ENCODE measurements around the gene CFDP1. TPM values are rescaled to one million over a fixed set of nuclear protein-coding genes. Genes with fewer than 3 reads are reported as not detected.

Gene CFDP1
- polyA plus RNA-seq, 3 donors from 2014 or later = 30.9 to 38.8 (median 32.6) TPM

DNA sequence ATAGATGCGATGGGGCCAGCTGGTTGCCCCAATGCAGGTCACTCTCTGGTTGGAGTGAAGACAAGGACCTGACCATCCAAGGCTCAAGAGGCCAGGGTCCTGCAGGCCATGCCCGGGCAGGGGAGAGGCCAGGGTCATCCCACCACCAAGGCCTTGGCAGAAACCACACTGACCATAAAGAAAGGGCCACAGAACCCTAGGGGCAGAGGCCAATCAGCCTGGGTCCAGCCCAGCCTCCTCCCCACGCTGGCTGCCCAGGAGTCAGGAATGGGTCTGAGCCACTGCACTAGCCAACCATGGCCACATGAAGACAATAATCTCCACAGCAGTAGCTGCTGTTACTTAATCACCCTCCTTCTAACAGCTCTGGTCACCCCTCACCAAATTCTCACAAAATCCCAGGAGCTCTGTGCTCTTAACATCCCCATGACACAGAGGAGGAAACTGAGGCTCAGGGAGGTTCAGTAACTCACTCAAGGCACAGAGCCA is 171.7 kb downstream of the CFDP1 start:
- Mint-ChIP-seq H3K36me3 (no peaks in the 10 kb centered on the region), H3K27me3 (ENCODE audit: low read depth in 3 of 3) (peaks cover 19 to 23% (median 22%) of the 10 kb centered on the region in 3 donors)

GRCh38 chr16:75260851-75261589 is 172.3 kb downstream of the CFDP1 start:
- Mint-ChIP-seq H3K27me3 (ENCODE audit: low read depth in 3 of 3) (peaks cover 19 to 20% (median 20%) of the 10 kb centered on the region in 3 donors), H3K27ac (no peak overlapping the region), H3K9me3 (peaks cover 0 to 5% (median 0%) of the 10 kb centered on the region in 6 donors), H3K36me3 (no peaks in the 10 kb centered on the region), H3K4me1 (peaks cover 0 to 5% of the 10 kb centered on the region in 2 donors), H3K4me3 (no peak overlapping the region)
- DNase-seq = no peak

More for the DNA sequence above, 171.7 kb downstream of the CFDP1 start:
- Mint-ChIP-seq H3K27ac (no peak overlapping the region), H3K4me3 (no peak overlapping the region), H3K4me1 (peaks cover 0 to 7% of the 10 kb centered on the region in 2 donors), H3K9me3 (peaks cover 0 to 5% (median 0%) of the 10 kb centered on the region in 6 donors)
- no peak for DNase-seq

DNA sequence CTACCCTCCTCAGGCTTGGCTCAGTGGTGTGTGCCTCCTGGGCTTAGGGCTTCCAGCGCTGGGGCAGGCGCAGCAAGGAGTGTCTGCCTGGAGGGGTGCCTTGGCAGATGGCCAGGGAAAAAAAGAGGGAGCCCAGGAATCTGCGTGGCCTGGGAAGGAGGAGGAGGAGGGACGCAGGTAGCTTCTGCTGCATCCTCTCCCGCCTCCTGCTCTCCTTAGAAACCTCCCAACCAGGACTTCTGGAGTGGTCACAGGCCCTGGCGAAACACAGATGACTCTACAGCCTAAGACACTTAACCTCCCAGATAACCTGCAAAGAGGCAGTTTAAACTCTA is 174.5 kb downstream of the CFDP1 start:
- no peak overlapping the region for H3K27ac Mint-ChIP-seq
- peaks cover 0 to 7% (median 0%) of the 10 kb centered on the region in 6 donors for H3K9me3 Mint-ChIP-seq
- peaks cover 14 to 16% (median 14%) of the 10 kb centered on the region in 3 donors for H3K27me3 Mint-ChIP-seq (ENCODE audit: low read depth in 3 of 3)
- H3K4me3 Mint-ChIP-seq = no peak overlapping the region
- DNase-seq = no peak
- no peaks in the 10 kb centered on the region for H3K36me3 Mint-ChIP-seq
- no peaks in the 10 kb centered on the region for H3K4me1 Mint-ChIP-seq

DNA sequence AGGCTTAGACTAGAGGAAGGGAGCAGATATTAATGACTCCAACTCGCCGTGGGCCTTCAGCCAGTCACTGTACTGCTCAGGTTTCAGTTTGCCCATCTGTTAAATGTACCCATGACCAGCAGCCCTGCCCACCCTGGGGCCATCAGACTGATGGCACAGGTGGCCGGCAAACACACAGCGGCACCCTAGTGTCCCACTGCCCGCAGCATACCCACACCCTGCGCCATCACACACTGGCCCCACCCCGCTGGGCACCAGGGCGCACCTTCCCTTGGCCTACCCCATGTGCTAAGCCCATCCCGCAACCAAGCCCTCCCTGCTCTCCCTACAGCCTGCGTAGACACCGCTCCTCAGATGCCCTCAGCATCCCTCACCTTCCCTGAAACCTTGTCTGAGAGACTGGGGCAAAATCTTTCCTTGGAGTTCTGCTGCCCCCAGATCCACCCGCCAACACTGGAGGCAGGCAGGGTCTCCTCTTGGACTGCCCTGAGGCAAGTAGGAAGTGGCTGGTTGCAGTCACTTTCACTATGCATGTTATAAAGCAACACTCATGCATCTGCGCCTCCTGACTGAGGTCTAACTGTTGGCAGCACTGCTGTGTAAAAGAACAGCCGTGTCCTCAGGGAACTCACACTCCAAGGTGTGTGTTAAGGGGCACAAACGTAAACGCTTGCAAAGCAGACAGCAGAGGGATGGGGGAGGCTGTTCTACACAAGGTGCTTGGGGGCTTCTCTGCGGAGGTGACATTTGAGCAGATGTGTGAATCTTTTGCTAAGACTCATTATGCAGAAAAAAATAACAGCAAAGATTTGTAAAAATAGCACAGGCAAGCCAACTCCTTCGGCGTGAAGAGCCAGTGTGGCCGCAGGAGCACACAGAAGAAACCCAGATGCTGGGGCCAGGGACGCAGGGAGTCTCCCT is 175.2 kb downstream of the CFDP1 start:
- H3K36me3 Mint-ChIP-seq = no peaks in the 10 kb centered on the region
- H3K4me1 Mint-ChIP-seq = no peaks in the 10 kb centered on the region
- no peak overlapping the region for H3K4me3 Mint-ChIP-seq
- H3K27ac Mint-ChIP-seq = no peak overlapping the region
- peaks cover 0 to 7% (median 0%) of the 10 kb centered on the region in 6 donors for H3K9me3 Mint-ChIP-seq
- H3K27me3 Mint-ChIP-seq (ENCODE audit: low read depth in 3 of 3) = peaks cover 12 to 16% (median 13%) of the 10 kb centered on the region in 3 donors
- no peak for DNase-seq

- peaks cover 8 to 15% (median 13%) of the 10 kb centered on the region in 3 donors for H3K27me3 Mint-ChIP-seq (ENCODE audit: low read depth in 3 of 3)
Observed at GRCh38 chr16:75256696-75257343, 176.5 kb downstream of the CFDP1 start.

GRCh38 chr16:75256059-75256571 is 177.2 kb downstream of the CFDP1 start:
- Mint-ChIP-seq H3K36me3 (no peaks in the 10 kb centered on the region), H3K9me3 (peaks cover 0 to 2% (median 0%) of the 10 kb centered on the region in 6 donors), H3K27ac (no peak overlapping the region), H3K4me1 (no peaks in the 10 kb centered on the region), H3K4me3 (no peak overlapping the region), H3K27me3 (ENCODE audit: low read depth in 3 of 3) (peaks cover 8 to 15% (median 12%) of the 10 kb centered on the region in 3 donors)
- DNase-seq = no peak

More at GRCh38 chr16:75256696-75257343, 176.5 kb downstream of the CFDP1 start:
- no peak for DNase-seq
- Mint-ChIP-seq H3K27ac (no peak overlapping the region), H3K4me3 (no peak overlapping the region), H3K9me3 (peaks cover 0 to 2% (median 0%) of the 10 kb centered on the region in 6 donors), H3K36me3 (no peaks in the 10 kb centered on the region), H3K4me1 (no peaks in the 10 kb centered on the region)

DNA sequence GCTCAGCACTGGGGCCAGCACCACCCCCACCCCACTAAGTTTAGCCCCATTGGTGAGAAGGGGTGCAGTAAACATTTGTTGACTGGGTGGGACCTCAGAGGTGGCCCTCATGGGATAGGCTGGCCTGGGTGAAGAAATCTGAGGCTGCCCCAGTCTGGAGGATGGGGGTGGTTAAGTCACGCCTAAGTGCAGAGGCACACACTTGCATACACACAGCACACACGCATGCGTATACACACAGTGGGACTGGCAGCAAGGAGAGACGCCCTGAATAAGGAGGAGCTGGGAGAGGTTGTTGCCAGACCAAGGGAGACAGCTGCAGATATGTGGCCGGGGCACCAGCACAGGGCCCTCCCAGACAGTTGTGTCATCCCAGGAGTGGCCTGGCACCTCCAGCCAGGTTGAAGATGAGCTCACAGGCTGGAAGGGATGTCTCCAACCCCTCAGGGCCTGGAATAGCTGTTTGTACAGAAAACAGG is 178.9 kb downstream of the CFDP1 start:
- DNase-seq = no peak
- H3K4me3 Mint-ChIP-seq = no peak overlapping the region
- H3K27me3 Mint-ChIP-seq (ENCODE audit: low read depth in 3 of 3) = peaks cover 8 to 15% (median 10%) of the 10 kb centered on the region in 3 donors
- peaks cover 0 to 4% of the 10 kb centered on the region in 2 donors for H3K4me1 Mint-ChIP-seq
- H3K36me3 Mint-ChIP-seq = no peaks in the 10 kb centered on the region
- no peak overlapping the region for H3K27ac Mint-ChIP-seq
- H3K9me3 Mint-ChIP-seq = peaks cover 0 to 2% (median 0%) of the 10 kb centered on the region in 6 donors

- Mint-ChIP-seq H3K27ac (no peak overlapping the region), H3K4me1 (peaks cover 0 to 4% of the 10 kb centered on the region in 2 donors), H3K4me3 (peak overlapping the region in 1 of 5 donors; percentile 24), H3K9me3 (peaks cover 0 to 2% (median 0%) of the 10 kb centered on the region in 6 donors), H3K36me3 (no peaks in the 10 kb centered on the region), H3K27me3 (ENCODE audit: low read depth in 3 of 3) (peaks cover 3 to 12% (median 8%) of the 10 kb centered on the region in 3 donors)
- no peak for DNase-seq
Observed at GRCh38 chr16:75252946-75253911, 180.1 kb downstream of the CFDP1 start.

DNA sequence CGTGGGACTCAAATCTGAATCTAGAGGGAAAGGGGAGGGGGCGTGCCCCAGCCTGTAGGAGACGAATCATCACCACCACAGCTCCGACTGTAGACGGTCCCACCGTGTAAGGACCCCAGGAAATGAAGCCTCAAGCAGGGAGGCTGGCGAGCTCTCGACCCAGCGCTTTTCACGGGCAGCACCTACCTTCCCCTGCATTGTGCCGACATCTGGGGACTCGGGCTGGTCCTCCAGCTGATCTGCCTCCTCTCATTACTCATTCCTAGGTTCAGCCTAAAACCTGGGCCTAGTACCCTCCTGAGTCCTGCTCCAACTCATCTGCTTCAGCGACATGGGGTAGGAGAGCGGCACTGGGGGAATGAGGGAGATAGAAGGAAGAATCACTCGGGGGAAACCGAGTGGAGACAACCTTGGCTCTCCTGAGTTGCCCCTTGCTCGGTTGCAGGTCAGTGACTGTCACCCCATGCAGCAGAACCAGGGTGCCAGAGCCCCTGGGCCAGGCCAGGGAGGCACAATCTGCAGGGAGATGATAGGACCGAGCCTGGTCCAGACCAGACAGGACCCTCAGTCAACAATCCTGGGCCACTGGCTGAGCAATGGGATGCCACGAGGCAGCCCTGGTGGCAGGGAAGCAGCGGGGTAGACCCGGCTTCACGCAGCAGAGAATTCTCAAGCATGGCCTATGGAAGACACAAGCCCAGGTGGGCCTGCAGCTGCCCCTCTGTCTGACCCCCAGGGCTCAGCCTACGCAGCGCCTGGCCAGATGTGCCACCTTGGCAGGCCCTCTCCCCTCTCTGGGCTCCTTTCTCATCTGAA is 181.0 kb downstream of the CFDP1 start:
- Mint-ChIP-seq H3K4me3 (peak overlapping the region in 4 of 5 donors; percentile 38 to 55 (median 44)), H3K4me1 (peaks cover 0 to 4% of the 10 kb centered on the region in 2 donors), H3K27me3 (ENCODE audit: low read depth in 3 of 3) (peaks cover 3 to 12% (median 6%) of the 10 kb centered on the region in 3 donors), H3K27ac (no peak overlapping the region), H3K36me3 (no peaks in the 10 kb centered on the region), H3K9me3 (peaks cover 0 to 2% (median 0%) of the 10 kb centered on the region in 6 donors)
- no peak for DNase-seq

DNA sequence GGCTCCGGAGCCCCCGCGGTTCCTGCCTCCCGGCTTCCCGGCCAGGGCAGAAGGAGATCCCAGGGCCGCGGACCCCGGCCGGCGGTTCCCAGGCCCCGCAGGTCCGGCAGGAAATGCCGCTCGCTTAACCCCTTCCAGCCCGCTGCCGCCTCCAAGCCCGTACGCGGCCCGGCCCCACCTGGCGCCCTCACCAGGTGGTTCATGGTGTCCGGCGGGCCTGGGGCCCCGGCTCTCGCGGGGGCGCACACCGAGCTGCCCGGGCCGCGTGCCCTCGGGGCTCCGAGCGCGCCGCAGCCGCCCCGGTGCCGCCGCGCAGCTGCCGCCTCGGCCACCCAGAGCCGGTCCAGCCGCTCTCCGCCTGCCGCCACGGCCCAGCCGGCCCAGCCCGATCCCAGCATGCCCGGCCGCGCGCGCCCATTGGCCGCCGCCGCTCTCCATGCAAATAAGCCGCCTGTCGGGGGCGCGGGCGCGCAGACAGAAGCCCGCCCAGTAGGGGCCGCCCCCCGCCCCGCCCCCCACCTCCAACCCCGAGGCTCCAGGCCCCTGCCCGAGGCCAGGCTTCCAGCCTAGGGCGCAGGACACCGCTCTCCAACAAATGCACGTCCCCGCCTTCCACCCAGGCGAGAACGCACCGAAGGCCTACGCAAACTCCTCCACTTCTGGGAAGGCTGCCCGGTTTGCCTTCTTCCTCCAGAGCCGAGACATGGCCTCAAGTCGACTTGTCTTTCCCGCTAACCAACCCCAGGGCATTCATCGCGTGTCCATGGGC is 181.8 kb downstream of the CFDP1 start, which contains the start of gene BCAR1:
Gene BCAR1 (minus strand): TSS at position 345 of the 769 bp plus-strand sequence. CDS start 142 bp downstream, at position 203.
- no peaks in the 10 kb centered on the region for H3K36me3 Mint-ChIP-seq
- H3K9me3 Mint-ChIP-seq = peaks cover 0 to 2% (median 0%) of the 10 kb centered on the region in 6 donors
- no peak for DNase-seq
- H3K4me1 Mint-ChIP-seq = peaks cover 0 to 4% of the 10 kb centered on the region in 2 donors
- H3K4me3 Mint-ChIP-seq = peak within 1 kb of the TSS in 4 of 5 donors; percentile 38 to 55 (median 44)
- H3K27ac Mint-ChIP-seq = no peak within 1 kb of the TSS
- H3K27me3 Mint-ChIP-seq (ENCODE audit: low read depth in 3 of 3) = peaks cover 5 to 16% (median 10%) of the 10 kb centered on the region in 3 donors

DNA sequence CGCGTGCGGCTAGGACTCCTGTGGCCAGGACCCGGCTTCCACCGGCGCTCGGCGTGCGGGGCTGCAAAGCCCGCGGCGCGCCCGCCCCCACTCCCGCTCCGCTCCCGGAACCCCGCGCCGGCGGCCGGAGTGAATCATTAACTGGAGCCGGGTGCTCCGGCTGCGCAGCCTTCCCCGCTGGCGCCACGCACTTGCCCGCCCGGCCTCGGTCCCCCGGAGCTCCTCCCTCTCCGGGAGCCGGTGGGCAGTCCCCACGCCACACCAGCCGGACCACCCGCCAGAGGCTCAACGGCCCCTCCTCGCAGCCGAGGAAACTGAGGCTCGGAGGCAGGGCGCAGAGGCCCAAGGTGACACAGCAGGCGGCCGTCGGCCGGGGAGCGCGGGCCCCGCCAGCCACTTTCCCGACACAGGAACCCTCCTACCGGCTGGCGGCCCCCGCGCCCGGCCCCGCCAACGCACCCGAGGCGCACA is 182.5 kb downstream of the CFDP1 start:
- Mint-ChIP-seq H3K4me3 (no peak overlapping the region), H3K4me1 (peaks cover 0 to 4% of the 10 kb centered on the region in 2 donors), H3K36me3 (no peaks in the 10 kb centered on the region), H3K27me3 (ENCODE audit: low read depth in 3 of 3) (peaks cover 5 to 16% (median 11%) of the 10 kb centered on the region in 3 donors), H3K27ac (no peak overlapping the region), H3K9me3 (peaks cover 0 to 2% (median 0%) of the 10 kb centered on the region in 6 donors)
- DNase-seq = no peak
